ENCODE measurements around the gene SLC4A4.

GRCh38 chr4:71472946-71473345, 134.1 kb downstream of the SLC4A4 start:
- TF ChIP-seq POLR2A (IDR thresholded peaks at IDR 0.05; ENCODE audit: low read length) (no peak), GATA1 (IDR thresholded peaks at IDR 0.05; ENCODE audit: low read depth, low read length) (no peak)

All from erythroblast (primary cell).